ENCODE results near the gene LPCAT1. TPM values are rescaled to one million over a fixed set of nuclear protein-coding genes. Genes with fewer than 3 reads are reported as not detected.
"Not testable (repeated sequence)": the region's sequence is repeated elsewhere in the genome, so short reads cannot be mapped to it uniquely, and the experiment has no call there.

The LPCAT1 gene
- total RNA-seq, 1 donor from 2014 or later: 108 TPM

DNA sequence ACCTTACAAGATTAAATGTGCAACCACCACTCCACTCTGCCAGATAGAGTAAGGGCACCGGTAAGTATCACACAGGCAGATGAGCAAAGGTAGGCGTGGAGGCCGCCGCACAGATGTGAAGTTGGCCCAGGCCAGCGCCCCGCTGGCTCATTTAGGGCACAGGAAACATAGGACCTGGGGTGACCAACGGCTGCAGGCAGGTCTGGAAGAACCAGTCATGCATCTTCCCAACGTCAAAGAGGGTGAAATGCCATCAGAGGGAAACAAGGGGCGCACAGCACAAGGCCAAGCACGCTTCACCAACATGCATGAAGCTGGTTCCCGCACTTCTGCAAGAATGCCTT is 46.8 kb downstream of the LPCAT1 start:
- Histone ChIP-seq H3K27ac (no peak overlapping the region), H4K20me1 (ENCODE audit: low read depth) (peaks cover 3% of the 10 kb centered on the region), H3K36me3 (no peaks in the 10 kb centered on the region), H3K9ac (no peak overlapping the region), H3K9me3 (ENCODE audit: low read depth) (no peaks in the 10 kb centered on the region), H3F3A (ENCODE audit: low read depth) (no peaks in the 10 kb centered on the region), H3K27me3 (no peaks in the 10 kb centered on the region), H2AFZ (replicated peaks) (no peak overlapping the region), H3K4me2 (no peak overlapping the region), H3K79me2 (ENCODE audit: low read depth) (no peaks in the 10 kb centered on the region), H3K4me1 (no peaks in the 10 kb centered on the region), H3K4me3 (no peak overlapping the region)
- DNase-seq (ENCODE audit: low spot score): no peak
- TF ChIP-seq EZH2phosphoT487 (IDR thresholded peaks at IDR 0.05) (no peak), EZH2 (IDR thresholded peaks at IDR 0.05) (no peak)
- TF ChIP-seq, protein P1, sequence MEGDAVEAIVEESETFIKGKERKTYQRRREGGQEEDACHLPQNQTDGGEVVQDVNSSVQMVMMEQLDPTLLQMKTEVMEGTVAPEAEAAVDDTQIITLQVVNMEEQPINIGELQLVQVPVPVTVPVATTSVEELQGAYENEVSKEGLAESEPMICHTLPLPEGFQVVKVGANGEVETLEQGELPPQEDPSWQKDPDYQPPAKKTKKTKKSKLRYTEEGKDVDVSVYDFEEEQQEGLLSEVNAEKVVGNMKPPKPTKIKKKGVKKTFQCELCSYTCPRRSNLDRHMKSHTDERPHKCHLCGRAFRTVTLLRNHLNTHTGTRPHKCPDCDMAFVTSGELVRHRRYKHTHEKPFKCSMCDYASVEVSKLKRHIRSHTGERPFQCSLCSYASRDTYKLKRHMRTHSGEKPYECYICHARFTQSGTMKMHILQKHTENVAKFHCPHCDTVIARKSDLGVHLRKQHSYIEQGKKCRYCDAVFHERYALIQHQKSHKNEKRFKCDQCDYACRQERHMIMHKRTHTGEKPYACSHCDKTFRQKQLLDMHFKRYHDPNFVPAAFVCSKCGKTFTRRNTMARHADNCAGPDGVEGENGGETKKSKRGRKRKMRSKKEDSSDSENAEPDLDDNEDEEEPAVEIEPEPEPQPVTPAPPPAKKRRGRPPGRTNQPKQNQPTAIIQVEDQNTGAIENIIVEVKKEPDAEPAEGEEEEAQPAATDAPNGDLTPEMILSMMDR (IDR thresholded peaks at IDR 0.05): no peak
- Mint-ChIP-seq H3K4me3 (no peak overlapping the region), H3K4me1 (peaks cover 2% of the 10 kb centered on the region), H3K27me3 (ENCODE audit: insufficient read depth, low read depth) (peaks cover 2% of the 10 kb centered on the region), H3K9me3 (no peaks in the 10 kb centered on the region), H3K36me3 (peaks cover 8% of the 10 kb centered on the region), H3K27ac (no peak overlapping the region)

DNA sequence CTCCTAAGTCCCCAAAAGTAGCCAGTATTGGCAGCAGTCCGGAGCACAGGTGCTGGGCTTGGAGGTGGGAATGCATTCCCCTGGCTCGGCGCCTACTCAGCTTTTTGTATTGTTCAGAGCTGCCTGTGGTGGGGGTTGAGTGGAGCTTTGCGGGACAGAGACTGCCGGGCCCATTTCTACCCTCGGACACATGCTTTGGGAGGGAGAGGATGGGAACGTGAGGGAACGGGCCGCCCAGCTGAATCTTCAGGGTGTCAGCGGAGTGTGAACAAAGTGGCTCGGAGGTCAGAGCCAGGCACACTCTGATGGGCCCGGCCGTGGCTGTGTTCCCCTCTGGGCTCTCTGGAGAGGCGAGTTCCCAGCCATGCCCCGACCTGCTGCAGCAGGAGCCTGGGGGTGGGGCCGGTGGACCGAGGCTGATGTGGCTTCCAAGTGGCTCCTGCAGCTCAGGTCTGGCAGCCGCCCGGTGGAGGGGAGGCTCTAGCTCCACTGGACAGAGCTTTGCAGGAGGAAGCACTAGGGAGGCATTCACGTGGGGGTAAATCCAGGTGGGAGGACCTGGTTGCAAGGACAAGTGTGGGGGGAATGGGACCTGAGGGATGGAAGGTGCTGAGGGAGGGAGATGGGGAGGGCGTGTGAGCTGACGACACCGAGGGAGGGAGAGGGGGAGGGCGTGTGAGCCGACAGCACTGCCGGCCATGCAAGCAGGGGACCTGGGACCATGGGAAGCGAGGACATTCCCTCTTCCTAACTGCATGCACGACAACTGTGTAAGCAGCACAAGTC is 47.4 kb downstream of the LPCAT1 start:
- H3K27me3 ChIP-seq: no peaks in the 10 kb centered on the region
- no peak overlapping the region for H3K9ac ChIP-seq
- no peaks in the 10 kb centered on the region for H3K4me1 ChIP-seq
- H3K36me3 ChIP-seq: no peaks in the 10 kb centered on the region
- H3K4me3 ChIP-seq: no peak overlapping the region
- peaks cover 8% of the 10 kb centered on the region for H3K36me3 Mint-ChIP-seq
- H3K27ac Mint-ChIP-seq: no peak overlapping the region
- peaks cover 2% of the 10 kb centered on the region for H3K4me1 Mint-ChIP-seq
- peaks cover 3% of the 10 kb centered on the region for H4K20me1 ChIP-seq (ENCODE audit: low read depth)
- TF ChIP-seq EZH2phosphoT487 (IDR thresholded peaks at IDR 0.05): no peak
- TF ChIP-seq, protein P1 (IDR thresholded peaks at IDR 0.05): no peak
- no peak for TF ChIP-seq EZH2 (IDR thresholded peaks at IDR 0.05)
- H3K9me3 Mint-ChIP-seq: no peaks in the 10 kb centered on the region
- H3K4me3 Mint-ChIP-seq: no peak overlapping the region
- no peaks in the 10 kb centered on the region for H3F3A ChIP-seq (ENCODE audit: low read depth)
- H3K9me3 ChIP-seq (ENCODE audit: low read depth): no peaks in the 10 kb centered on the region
- H3K27me3 Mint-ChIP-seq (ENCODE audit: insufficient read depth, low read depth): peaks cover 2% of the 10 kb centered on the region
- no peak for DNase-seq (ENCODE audit: low spot score)
- no peaks in the 10 kb centered on the region for H3K79me2 ChIP-seq (ENCODE audit: low read depth)
- H3K27ac ChIP-seq: no peak overlapping the region
- no peak overlapping the region for H3K4me2 ChIP-seq
- no peak overlapping the region for H2AFZ ChIP-seq (replicated peaks)

DNA sequence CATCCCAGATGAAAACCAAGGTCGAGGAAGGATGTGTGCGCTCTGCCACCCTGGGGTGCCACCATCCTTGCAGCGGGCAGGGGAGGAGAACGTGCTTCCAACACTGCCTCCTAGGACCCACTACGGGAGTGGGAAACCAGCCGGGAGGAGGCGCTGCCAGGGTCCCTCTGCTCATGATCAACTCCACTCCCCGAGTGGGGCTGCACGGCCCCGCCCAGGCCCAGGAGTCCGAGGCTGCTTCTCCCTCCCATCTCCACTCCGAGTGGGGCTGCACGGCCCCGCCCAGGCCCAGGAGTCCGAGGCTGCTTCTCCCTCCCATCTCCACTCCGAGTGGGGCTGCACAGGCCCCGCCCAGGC is 48.2 kb downstream of the LPCAT1 start:
- not testable (repeated sequence) for H3K4me3 ChIP-seq; H3K9ac ChIP-seq; H3K27ac Mint-ChIP-seq; DNase-seq (ENCODE audit: low spot score); H3K4me2 ChIP-seq; H3K36me3 ChIP-seq; H3K9me3 Mint-ChIP-seq; H3K4me1 Mint-ChIP-seq; H3K9me3 ChIP-seq (ENCODE audit: low read depth); H3F3A ChIP-seq (ENCODE audit: low read depth); H3K79me2 ChIP-seq (ENCODE audit: low read depth); H2AFZ ChIP-seq (replicated peaks); H3K4me3 Mint-ChIP-seq; H3K27me3 Mint-ChIP-seq (ENCODE audit: insufficient read depth, low read depth); H3K27me3 ChIP-seq; H3K27ac ChIP-seq; H4K20me1 ChIP-seq (ENCODE audit: low read depth); H3K4me1 ChIP-seq
- H3K36me3 Mint-ChIP-seq: peaks cover 11% of the 10 kb centered on the region

DNA sequence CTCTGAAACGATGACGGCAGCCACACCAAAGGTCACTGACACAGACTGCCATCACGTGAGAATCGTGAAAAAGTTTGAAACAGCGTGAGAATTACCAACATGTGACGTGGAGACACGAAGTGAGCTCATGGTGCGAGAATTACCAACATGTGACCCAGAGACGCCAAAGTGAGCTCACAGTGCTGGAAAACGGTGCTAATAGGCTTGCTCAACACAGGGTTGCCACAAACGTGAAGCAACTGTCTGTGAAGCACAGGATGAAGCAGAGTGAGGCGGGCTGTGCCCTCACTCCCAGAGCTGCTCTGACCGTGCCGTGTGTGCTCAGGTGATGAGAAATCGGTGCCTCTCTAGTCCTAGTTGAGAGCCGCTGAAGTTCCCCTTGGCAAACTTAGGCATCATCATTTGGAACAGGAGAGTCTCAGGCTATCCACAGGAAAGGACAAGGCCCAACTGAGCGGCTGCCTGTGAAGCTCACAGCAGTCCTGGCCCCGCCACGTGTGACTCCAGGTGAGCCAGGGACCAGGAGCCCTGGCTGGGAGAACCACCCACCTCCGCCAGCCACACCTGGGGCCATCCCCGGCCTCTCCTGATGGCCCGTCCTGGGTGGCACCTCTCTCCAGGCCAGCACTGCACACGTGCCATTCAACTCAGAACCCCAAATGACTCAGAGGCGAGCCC is 48.8 kb downstream of the LPCAT1 start:
- H3K4me3 ChIP-seq: no peak overlapping the region
- no peaks in the 10 kb centered on the region for H3K79me2 ChIP-seq (ENCODE audit: low read depth)
- no peak overlapping the region for H3K27ac ChIP-seq
- H3K4me1 ChIP-seq: no peaks in the 10 kb centered on the region
- no peaks in the 10 kb centered on the region for H3K9me3 Mint-ChIP-seq
- H3K27me3 Mint-ChIP-seq (ENCODE audit: insufficient read depth, low read depth): peaks cover 2% of the 10 kb centered on the region
- no peak for DNase-seq (ENCODE audit: low spot score)
- no peaks in the 10 kb centered on the region for H3K36me3 ChIP-seq
- peaks cover 13% of the 10 kb centered on the region for H3K36me3 Mint-ChIP-seq
- H3K4me1 Mint-ChIP-seq: peaks cover 5% of the 10 kb centered on the region
- no peaks in the 10 kb centered on the region for H3K27me3 ChIP-seq
- no peaks in the 10 kb centered on the region for H3K9me3 ChIP-seq (ENCODE audit: low read depth)
- H3K4me3 Mint-ChIP-seq: no peak overlapping the region
- no peak overlapping the region for H3K9ac ChIP-seq
- no peak overlapping the region for H3K4me2 ChIP-seq
- H3K27ac Mint-ChIP-seq: no peak overlapping the region
- no peaks in the 10 kb centered on the region for H4K20me1 ChIP-seq (ENCODE audit: low read depth)
- no peaks in the 10 kb centered on the region for H3F3A ChIP-seq (ENCODE audit: low read depth)
- TF ChIP-seq, protein P1 (IDR thresholded peaks at IDR 0.05): no peak
- no peak for TF ChIP-seq EZH2 (IDR thresholded peaks at IDR 0.05)
- no peak for TF ChIP-seq EZH2phosphoT487 (IDR thresholded peaks at IDR 0.05)
- H2AFZ ChIP-seq (replicated peaks): no peak overlapping the region

Measured in neural progenitor cell (in vitro differentiated cells).